ENCODE data around the gene TIMM13. TPM values are rescaled to one million over a fixed set of nuclear protein-coding genes. Genes with fewer than 3 reads are reported as not detected.

TIMM13 gene
- total RNA-seq, 4 donors from 2014 or later = 15.8 to 33.7 (median 24.7) TPM

DNA sequence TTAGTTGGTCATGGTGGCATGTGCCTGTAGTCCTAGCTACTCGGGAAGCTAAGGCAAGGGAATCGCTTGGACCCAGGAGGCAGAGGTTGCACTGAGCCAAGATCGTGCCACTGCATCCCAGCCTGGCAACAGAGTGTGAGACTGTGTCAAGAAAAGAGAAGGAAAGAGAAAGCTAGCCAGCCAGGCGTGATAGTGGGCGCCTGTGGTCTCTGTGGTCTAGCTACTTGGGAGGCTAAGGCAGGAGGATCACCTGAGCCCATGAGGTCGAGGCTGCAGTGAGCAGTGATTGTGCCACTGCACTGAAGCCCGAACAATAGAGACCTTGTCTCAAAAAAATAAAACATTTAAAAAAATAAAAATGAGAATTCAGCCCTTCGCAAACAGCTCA is 33.3 kb downstream of the TIMM13 start:
- TF ChIP-seq CTCF (IDR thresholded peaks at IDR 0.05; ENCODE audit: low read depth) = no peak

DNA sequence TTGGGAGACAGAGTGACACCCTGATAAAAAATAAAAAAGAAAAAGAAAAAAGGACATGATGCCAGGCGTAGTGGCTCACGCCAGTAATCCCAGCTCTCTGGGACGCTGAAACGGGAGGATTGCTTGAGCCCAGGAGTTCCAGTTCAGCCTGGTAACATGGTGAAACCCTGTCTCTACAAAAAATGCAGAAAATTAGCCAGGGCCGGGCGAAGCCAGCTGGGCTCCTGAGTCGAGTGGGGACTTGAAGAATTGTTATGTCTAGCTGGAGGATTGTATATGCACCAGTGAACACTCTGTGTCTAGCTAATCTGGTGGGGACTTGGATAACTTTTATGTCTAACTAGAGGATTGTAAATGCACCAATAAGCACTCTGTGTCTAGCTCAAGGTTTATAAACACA is 35.0 kb downstream of the TIMM13 start:
- TF ChIP-seq CTCF (IDR thresholded peaks at IDR 0.05; ENCODE audit: low read depth) = no peak

GRCh38 chr19:2391118-2391725 is 36.2 kb downstream of the TIMM13 start:
- no peak for TF ChIP-seq CTCF (IDR thresholded peaks at IDR 0.05; ENCODE audit: low read depth)

DNA sequence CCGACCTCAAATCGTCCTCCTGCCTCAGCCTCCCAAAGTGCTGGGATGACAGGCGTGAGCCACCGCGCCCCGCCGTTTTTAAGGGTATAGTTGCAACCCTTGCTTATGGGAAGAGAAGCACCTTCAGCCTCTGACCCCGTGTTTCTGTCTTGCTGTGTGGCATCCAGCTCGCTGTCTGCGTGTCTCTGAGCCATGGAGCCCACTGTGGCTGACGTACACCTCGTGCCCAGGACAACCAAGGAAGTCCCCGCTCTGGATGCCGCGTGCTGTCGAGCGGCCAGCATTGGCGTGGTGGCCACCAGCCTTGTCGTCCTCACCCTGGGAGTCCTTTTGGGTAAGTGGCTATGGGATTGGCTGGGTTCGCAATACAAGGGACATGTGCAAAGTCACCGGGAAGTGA is 37.8 kb downstream of the TIMM13 start:
- no peak for TF ChIP-seq CTCF (IDR thresholded peaks at IDR 0.05; ENCODE audit: low read depth)

DNA sequence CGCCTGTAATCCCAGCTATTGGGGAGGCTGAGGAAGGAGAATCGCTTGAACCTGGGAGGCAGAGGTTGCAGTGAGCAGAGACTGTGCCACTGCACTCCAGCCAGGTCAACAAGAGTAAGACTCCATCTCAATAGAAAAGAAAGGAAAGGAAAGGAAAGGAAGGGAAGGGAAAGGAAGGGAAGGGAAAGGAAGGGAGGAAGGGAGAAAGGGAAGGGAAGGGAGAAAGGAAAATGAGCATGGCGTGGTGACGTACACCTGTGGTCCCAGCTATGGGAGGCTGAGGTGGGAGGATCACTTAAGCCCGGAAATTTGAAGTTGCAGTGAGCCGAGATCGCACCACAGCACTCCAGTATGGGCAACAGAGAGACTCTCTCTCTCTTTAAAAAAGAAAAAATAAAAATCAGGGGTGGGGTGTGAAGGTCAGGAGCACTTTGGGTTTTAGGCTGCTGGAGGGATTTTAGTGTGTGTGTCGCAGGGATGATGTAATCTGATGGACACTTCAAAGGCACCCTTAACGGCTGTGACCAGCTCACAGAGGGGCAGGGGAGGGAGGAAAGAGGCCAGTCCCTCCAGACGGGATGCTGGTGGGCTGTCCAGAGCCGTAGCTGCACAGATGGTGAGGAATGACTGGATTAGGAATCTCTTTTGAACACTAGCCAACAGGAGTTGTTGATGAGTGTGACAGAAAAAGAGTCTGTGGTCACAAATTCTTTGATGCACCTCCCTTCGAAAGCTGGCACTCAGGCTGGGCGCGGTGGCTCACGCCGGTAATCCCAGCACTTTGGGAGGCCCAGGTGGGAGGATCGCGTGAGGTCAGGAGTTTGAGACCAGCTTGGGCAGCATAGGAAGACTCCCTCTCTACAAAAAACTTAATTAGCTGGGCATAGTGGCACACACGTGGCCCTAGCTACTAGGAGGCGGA is 39.8 kb downstream of the TIMM13 start:
- no peak for TF ChIP-seq CTCF (IDR thresholded peaks at IDR 0.05; ENCODE audit: low read depth)

- TF ChIP-seq CTCF (IDR thresholded peaks at IDR 0.05; ENCODE audit: low read depth) = no peak
These were observed 42.2 kb downstream of the TIMM13 start for GRCh38 chr19:2385053-2385721.
